GM21529 (cell line): ENCODE data around the gene MATR3.
A peak's percentile ranks its signal among the peaks of the same experiment; 100 is the strongest.
"Not testable (repeated sequence)": the region's sequence is repeated elsewhere in the genome, so short reads cannot be mapped to it uniquely, and the experiment has no call there.

Experiments
- ATAC-seq: cut with Tn5 transposase; IDR thresholded peaks from one replicate; pipeline ENCODE4 v1.9.1; 2021; ENCODE audit not compliant: unreplicated experiment

Gene MATR3

DNA sequence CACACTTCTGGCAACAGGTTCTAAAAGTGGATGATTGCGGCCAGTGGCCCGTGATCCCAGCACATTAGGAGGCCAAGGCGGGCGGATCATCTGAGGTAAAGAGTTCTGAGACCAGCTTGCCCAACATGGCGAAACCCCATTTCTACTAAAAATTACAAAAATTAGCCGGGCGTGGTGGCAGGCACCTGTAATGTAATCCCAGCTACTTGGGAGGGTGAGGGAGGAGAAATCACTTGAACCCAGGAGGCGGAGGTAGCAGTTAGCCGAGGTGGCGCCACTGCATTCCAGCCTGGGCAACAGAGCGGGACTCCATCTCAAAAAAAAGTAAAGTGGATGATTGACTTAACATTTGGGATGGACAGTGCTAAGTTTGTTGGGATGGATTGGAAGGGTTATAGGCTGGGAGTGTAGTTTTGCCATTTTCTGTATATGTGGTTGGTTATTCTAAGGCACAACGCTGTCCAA lies 3.4 kb downstream of the MATR3 start:
- ATAC-seq: no peak

DNA sequence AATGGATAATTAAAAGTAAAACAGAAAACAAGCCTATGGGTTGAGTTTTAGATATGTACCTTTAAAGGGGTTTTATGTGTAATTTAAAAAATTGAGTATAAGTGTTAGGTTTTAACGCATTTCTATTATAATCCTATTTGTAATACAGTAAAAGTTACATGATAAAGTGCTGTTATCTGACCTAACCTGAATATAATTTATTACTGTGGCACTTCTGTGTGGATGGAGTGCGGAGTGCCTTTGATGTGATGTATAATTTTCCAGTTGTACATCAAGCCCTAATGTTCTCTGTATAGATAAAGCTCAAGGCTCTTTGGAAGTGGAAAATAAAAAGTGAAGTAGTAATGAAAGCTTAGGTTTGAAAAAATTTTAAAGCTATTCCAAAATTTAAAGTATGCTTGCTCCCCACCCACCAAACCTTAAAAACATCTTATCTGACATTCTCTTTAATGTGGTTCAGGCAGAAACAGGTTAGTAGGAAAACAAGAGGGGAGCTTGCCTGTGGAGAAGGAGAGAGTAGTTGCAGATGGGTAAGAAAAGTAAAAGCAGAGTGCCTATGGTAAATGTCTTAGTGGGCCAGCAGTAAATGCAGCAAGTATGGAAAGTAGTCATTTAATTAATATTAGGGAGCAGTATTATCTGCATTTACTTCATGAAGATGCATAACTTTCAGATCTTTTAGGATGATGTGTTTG lies 4.0 kb downstream of the MATR3 start:
- no peak for ATAC-seq

DNA sequence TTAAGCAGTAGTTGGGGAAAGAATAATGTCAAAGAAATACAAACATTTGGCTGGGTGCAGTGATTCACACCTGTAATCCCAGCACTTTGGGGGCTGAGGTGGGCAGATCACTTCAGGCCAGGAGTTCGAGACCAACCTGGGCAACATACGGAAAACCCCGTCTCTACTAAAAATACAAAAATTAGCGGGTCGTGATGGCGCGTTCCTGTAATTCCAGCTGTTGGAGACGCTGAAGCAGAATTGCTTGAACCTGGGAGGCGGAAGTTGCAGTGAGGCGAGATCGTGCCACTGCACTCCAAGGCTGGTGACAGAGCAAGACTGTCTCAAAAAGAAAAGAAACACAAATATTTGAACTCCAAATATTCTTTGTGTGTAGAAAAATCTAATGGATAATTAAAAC lies 4.7 kb downstream of the MATR3 start:
- no peak for ATAC-seq

DNA sequence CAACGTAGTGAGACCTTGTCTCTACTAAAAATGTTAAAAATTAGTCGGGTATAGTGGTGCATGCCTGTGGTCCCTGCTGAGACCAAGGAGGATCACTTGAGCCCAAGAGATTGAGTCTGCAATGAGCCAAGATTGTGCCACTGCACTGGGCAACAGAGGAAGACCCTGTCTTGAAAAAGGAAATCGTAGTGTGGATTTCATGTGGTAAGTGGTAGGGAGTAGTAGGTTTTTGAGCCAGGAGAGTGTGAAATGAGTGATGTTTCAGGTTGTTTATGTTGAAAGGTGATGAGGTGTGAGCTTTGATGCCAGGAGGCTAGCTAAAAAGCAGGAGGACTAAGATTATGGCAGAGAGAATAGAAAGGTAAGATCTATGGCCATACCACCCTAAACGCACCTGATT lies 5.9 kb downstream of the MATR3 start:
- no peak for ATAC-seq

- ATAC-seq: no peak
Measured at GRCh38 chr5:139301808-139302499, 8.4 kb downstream of the MATR3 start.

- ATAC-seq: no peak
Measured at GRCh38 chr5:139304391-139305324, 11.1 kb downstream of the MATR3 start.

GRCh38 chr5:139306197-139306596 lies 12.7 kb downstream of the MATR3 start:
- ATAC-seq: no peak

DNA sequence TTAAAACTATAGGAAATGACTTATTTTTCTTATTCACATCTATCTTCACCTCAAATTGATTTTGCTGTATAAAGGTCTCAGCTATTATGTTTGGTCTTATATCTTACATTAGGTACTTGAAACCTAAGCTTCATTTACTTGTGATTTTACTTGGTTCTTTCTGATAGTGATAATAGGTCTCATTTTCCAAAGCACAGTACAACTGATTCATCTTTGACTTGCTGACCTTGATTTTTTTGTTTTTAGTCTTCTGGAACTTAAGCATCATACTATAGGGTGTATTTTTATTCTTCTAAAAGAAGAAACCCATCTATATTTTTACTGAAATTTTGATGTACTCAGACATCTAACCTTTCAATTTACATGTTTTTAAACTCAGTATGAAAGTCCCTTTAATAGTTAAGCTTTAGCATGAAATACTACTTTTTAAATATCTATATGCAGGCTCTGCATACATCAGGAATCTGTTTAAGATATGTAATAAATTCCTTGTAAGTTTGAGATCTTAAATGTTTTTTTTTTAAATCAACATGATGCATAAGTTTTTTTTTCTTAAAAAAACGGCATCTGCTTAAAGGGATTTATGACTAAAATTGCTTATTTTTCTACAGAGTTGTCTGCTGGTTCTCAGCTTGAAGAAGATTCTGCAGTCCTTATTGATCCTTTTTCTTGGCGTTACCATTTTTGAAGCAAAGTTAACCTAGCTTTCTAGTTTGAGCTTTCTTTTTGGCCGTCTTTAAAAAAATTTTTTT lies 13.3 kb downstream of the MATR3 start:
- ATAC-seq: no peak

DNA sequence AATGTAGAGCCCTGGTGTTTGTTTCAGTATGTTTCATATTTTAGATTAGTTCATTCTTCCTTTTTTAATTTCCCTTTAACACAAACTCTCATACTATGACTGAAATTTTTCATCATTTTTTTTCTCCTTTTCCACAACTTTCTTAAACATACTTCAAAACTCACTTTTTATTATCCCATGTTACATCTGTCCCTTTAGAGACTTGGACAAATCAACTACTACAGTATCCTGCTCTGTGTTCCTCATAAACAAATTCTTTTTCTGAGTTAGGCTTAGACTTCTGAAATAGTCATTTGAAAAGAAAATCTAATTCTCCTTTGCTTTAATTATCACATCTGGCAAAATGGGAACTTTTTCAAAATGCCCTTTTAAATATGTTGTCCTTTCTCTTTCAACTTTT lies 15.3 kb downstream of the MATR3 start:
- ATAC-seq: no peak

DNA sequence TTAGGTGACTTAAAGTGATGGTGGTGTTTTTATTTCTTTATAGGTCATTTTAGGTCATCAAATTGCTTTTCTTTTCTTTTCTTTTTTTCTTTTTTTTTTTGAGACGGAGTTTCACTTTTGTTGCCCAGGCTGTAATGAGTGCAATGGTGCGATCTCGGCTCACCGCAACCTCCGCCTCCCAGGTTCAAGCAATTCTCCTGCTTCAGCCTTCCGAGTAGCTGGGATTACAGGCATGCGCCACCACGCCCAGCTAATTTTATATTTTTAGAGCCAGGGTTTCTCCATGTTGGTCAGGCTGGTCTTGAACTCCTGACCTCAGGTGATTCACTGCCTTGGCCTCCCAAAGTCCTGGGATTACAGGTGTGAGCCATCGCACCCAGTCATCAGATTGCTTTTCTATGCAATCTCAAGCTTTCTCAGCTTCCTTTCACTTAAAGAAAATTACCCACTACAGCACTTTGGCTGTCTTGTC lies 17.2 kb downstream of the MATR3 start:
- not testable (repeated sequence) for ATAC-seq

DNA sequence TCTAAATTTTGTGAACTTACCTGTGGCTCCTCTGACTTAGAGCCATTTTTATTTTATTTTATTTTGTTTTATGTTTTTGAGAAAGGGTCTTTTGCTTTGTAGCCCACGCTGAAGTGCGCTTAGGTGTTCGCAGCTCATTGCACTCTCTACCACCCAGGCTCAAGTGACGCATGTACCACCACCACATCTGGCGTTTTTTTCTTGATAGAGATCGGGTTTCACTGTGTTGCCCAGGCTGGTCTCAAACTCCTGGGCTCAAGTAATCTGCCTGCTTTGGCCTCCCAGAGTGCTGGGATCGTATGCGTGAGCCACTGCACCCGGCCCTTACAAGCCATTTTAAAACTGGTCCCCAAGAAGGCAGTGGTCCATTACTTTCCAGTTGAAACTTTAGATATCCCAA lies 18.5 kb downstream of the MATR3 start:
- no peak for ATAC-seq

DNA sequence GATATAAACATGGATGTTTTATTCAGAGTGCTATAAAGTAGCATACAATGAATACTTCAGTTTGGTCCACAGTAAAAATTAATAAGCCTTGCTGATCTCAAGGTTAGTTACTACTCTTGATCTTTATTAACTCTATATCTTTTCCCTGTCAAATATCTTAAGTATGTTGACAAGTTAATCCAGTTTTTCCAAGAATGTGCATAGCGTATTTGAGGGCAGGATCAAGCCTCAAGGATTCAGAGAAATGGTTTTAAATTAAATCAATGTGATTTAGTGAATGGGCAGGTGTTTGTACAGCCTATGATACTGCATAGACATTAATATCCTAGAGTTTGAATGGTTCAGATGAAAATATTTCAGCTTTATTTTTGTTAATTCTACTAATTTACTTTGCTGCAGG lies 20.7 kb downstream of the MATR3 start:
- no peak for ATAC-seq

GRCh38 chr5:139315056-139315615 lies 21.6 kb downstream of the MATR3 start:
- ATAC-seq: no peak

- ATAC-seq: no peak
Measured at GRCh38 chr5:139335811-139336210, 42.3 kb downstream of the MATR3 start.

GRCh38 chr5:139340051-139340450 lies 46.5 kb downstream of the MATR3 start:
- ATAC-seq: no peak

GRCh38 chr5:139341187-139341688 lies 47.7 kb downstream of the MATR3 start:
- peak; percentile 19 for ATAC-seq

DNA sequence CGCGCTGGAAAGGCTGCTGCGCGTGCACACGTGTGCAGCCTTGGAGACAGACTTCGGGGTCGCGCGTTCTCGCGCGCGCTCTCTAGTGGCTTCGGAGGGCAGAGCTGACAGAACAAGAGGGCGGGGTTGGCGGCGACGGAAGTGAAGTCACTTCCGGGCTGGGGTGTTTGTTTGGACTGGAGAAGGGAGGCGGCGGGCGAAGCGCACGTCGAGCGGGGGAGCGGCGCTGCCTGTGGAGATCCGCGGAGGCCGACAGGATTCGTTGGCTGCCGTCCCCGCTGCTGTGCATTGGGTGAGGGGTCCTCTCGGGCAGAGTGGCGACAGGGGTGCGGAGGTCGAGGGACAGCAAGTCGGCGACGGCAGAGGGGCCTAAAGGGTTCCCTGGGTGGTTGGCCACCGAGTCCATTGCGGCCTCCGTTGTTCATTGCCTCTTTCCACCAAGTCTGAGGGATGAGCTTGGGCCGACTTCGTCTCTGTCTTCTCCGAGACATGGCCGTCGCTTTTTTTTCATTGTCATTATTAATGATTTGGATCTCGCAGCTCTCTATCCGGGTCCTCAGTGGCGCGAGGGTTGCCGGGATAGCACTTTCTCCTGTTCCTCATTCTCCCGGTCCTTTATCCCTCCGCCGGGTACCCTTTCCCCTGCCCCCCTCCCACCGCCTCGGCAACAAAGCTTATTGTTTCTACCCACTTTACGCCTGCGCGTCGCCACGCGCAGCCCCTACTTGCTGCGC lies 48.3 kb downstream of the MATR3 start, which contains the start of gene PAIP2:
Gene PAIP2, plus strand, starts transcription at position 166 of the 734 bp plus-strand sequence. CDS start 21,931 bp downstream, outside the sequence.
- ATAC-seq: peak; percentile 95

- ATAC-seq: peak; percentile 47
Measured at GRCh38 chr5:139342423-139342723, 48.8 kb downstream of the MATR3 start.

DNA sequence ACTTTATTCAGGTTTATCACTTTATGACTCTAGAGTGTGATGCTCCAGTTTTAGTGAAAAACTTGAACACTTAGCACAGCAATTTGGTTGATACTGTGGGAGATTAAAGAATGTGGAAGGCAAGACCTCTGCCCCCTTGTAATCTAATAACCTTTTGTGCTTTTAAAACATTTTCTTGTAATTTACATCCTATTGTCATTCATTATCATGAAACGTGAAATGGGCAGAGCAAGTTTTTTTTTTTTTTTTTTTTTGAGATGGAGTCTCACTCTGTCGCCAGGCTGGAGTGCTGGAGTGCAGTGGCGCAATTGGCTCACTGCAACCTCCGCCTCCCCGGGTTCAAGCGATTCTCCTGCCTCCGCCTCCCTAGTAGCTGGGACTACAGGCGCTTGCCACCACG lies 49.9 kb downstream of the MATR3 start:
- ATAC-seq: no peak

GRCh38 chr5:139344177-139344576 lies 50.6 kb downstream of the MATR3 start:
- no peak for ATAC-seq
